HEK293 (cell line): ENCODE data around the gene NTN3.

Experiments
- CTCF ChIA-PET: fragments of 350-600 bp; formaldehyde crosslinking; extraction: SDS; loops from one replicate; lab custom pipeline; 2021; ENCODE audit warnings: antibody characterized with exemption; lab: Yijun Ruan, JAX
- POLR2A ChIA-PET: fragments of 300-600 bp; formaldehyde crosslinking; extraction: SDS; loops from one replicate; lab custom pipeline; 2020; ENCODE audit warnings: antibody characterized with exemption, inconsistent platforms; lab: Yijun Ruan, JAX
- H3K27ac ChIP-seq: fragments of 200-500 bp; sonication (Bioruptor generic); 2 replicates; pipeline ENCODE4 v1.5.1; 2014; ENCODE audit warnings: low read depth, low read length, control low read depth, inconsistent platforms; ENCODE audit errors: extremely low read depth
- H3K36me3 ChIP-seq, 2 experiments: fragments of 200-500 bp in 1 of 2; sonication (Bioruptor generic) in 1 of 2; 1 replicate in 1 of 2; 2 replicates in 1 of 2; pipeline ENCODE4 v1.5.1; 2014 to 2017; ENCODE audit warnings: inconsistent platforms in 2 of 2, low read length in 2 of 2; ENCODE audit not compliant: control insufficient read depth in 2 of 2, insufficient read depth in 1 of 2
- H3K4me1 ChIP-seq: fragments of 200-500 bp; sonication (Bioruptor generic); 2 replicates; pipeline ENCODE4 v1.5.1; 2014; ENCODE audit warnings: mild to moderate bottlenecking, low read length, inconsistent platforms; ENCODE audit not compliant: control insufficient read depth, insufficient read depth
- H3K4me3 ChIP-seq: 2 replicates; pipeline ENCODE4 v1.5.1; 2011; ENCODE audit warnings: low read depth, mild to moderate bottlenecking, control low read depth, low read length, moderate library complexity
- H3K9me3 ChIP-seq: fragments of 200-500 bp; sonication (Bioruptor generic); 2 replicates; pipeline ENCODE4 v1.5.1; 2014; ENCODE audit warnings: low read depth, low read length, inconsistent platforms; ENCODE audit not compliant: control insufficient read depth, insufficient read depth
- EGR2 ChIP-seq: fragments of 450-650 bp; formaldehyde crosslinking; IDR thresholded peaks from 2 replicates; pipeline ENCODE4 v1.5.1; 2016; ENCODE audit warnings: low read depth, missing biosample characterization, missing genetic modification characterization
- GLIS1 ChIP-seq: fragments of 450-650 bp; formaldehyde crosslinking; IDR thresholded peaks from 2 replicates; pipeline ENCODE4 v1.5.1; 2016; ENCODE audit warnings: missing biosample characterization, missing genetic modification characterization
- KLF16 ChIP-seq: fragments of 450-650 bp; formaldehyde crosslinking; IDR thresholded peaks from 2 replicates; pipeline ENCODE4 v1.5.1; 2017; ENCODE audit warnings: missing biosample characterization, missing genetic modification characterization
- KLF9 ChIP-seq: fragments of 450-650 bp; formaldehyde crosslinking; IDR thresholded peaks from 2 replicates; pipeline ENCODE4 v1.5.1; 2016; ENCODE audit warnings: missing biosample characterization, missing genetic modification characterization, low read depth
- PATZ1 ChIP-seq: fragments of 450-650 bp; formaldehyde crosslinking; IDR thresholded peaks from 2 replicates; pipeline ENCODE4 v1.5.1; 2016; ENCODE audit warnings: missing biosample characterization, missing genetic modification characterization
- SCRT2 ChIP-seq: fragments of 450-650 bp; formaldehyde crosslinking; IDR thresholded peaks from 2 replicates; pipeline ENCODE4 v1.5.1; 2016; ENCODE audit warnings: missing biosample characterization, missing genetic modification characterization
- SP2 ChIP-seq: fragments of 450-650 bp; formaldehyde crosslinking; IDR thresholded peaks from 2 replicates; pipeline ENCODE4 v1.5.1; 2016; ENCODE audit warnings: missing biosample characterization, missing genetic modification characterization
- SP3 ChIP-seq: fragments of 450-650 bp; formaldehyde crosslinking; IDR thresholded peaks from 2 replicates; pipeline ENCODE4 v1.5.1; 2016; ENCODE audit warnings: missing biosample characterization, missing genetic modification characterization
- ZBTB1 ChIP-seq: fragments of 450-650 bp; formaldehyde crosslinking; IDR thresholded peaks from 2 replicates; pipeline ENCODE4 v1.5.1; 2016; ENCODE audit warnings: missing biosample characterization, missing genetic modification characterization
- ZBTB17 ChIP-seq: fragments of 450-650 bp; formaldehyde crosslinking; IDR thresholded peaks from 2 replicates; pipeline ENCODE4 v1.5.1; 2016; ENCODE audit warnings: missing biosample characterization, missing genetic modification characterization
- ZBTB20 ChIP-seq: fragments of 450-650 bp; formaldehyde crosslinking; IDR thresholded peaks from 2 replicates; pipeline ENCODE4 v1.5.1; 2016; ENCODE audit warnings: missing biosample characterization, missing genetic modification characterization
- ZFHX2 ChIP-seq: fragments of 450-650 bp; formaldehyde crosslinking; conservative IDR thresholded peaks from 2 replicates; pipeline ENCODE4 v1.5.1; 2016; ENCODE audit warnings: missing biosample characterization, missing genetic modification characterization
- ZFP37 ChIP-seq: fragments of 450-650 bp; formaldehyde crosslinking; IDR thresholded peaks from 2 replicates; pipeline ENCODE4 v1.5.1; 2016; ENCODE audit warnings: missing biosample characterization, missing genetic modification characterization
- ZNF169 ChIP-seq: fragments of 450-650 bp; formaldehyde crosslinking; IDR thresholded peaks from 2 replicates; pipeline ENCODE4 v1.5.1; 2016; ENCODE audit warnings: missing biosample characterization, missing genetic modification characterization
- ZNF23 ChIP-seq: fragments of 450-650 bp; formaldehyde crosslinking; IDR thresholded peaks from 2 replicates; pipeline ENCODE4 v1.5.1; 2016; ENCODE audit warnings: missing biosample characterization, missing genetic modification characterization, borderline replicate concordance
- ZNF280D ChIP-seq: fragments of 450-650 bp; formaldehyde crosslinking; IDR thresholded peaks from 2 replicates; pipeline ENCODE4 v1.5.1; 2016; ENCODE audit warnings: missing biosample characterization, missing genetic modification characterization
- ZNF335 ChIP-seq: fragments of 450-650 bp; formaldehyde crosslinking; conservative IDR thresholded peaks from 2 replicates; pipeline ENCODE4 v1.5.1; 2016; ENCODE audit warnings: missing biosample characterization, missing genetic modification characterization
- ZNF37A ChIP-seq: fragments of 450-650 bp; IDR thresholded peaks from 2 replicates; pipeline ENCODE4 v1.5.1; 2018; ENCODE audit warnings: missing biosample characterization, missing genetic modification characterization
- ZNF76 ChIP-seq: fragments of 450-650 bp; formaldehyde crosslinking; IDR thresholded peaks from 2 replicates; pipeline ENCODE4; 2016; ENCODE audit warnings: low read depth, missing biosample characterization, missing genetic modification characterization, borderline replicate concordance
- ZNF777 ChIP-seq: fragments of 450-650 bp; formaldehyde crosslinking; IDR thresholded peaks from 2 replicates; pipeline ENCODE4 v1.5.1; 2017; ENCODE audit warnings: missing biosample characterization, missing genetic modification characterization, borderline replicate concordance
- ZNF785 ChIP-seq: fragments of 450-650 bp; formaldehyde crosslinking; IDR thresholded peaks from 2 replicates; pipeline ENCODE4 v1.5.1; 2016; ENCODE audit warnings: missing biosample characterization, missing genetic modification characterization
- TF ChIP-seq, protein P1 (sequence below): fragments of 450-650 bp; formaldehyde crosslinking; IDR thresholded peaks from 2 replicates; pipeline ENCODE4 v1.5.1; 2016; ENCODE audit warnings: missing biosample characterization, missing genetic modification characterization
- TF ChIP-seq, protein P2 (sequence below): fragments of 450-650 bp; formaldehyde crosslinking; optimal IDR thresholded peaks from 2 replicates; pipeline ENCODE3; 2016; ENCODE audit warnings: missing biosample characterization, mild to moderate bottlenecking, missing genetic modification characterization
- TF ChIP-seq, protein P3 (sequence below): fragments of 450-650 bp; formaldehyde crosslinking; IDR thresholded peaks from 2 replicates; pipeline ENCODE4; 2016; ENCODE audit warnings: missing biosample characterization, missing genetic modification characterization

NTN3 gene

GRCh38 chr16:2429034-2429770 is 41.9 kb upstream of the NTN3 start, which contains the start of gene CCNF (continued):
- peak; percentile 98 for TF ChIP-seq PATZ1 (tag by site-specific recombination)
- TF ChIP-seq ZFP37 (tag by site-specific recombination), result 0 out of 2 replicates have a peak, but pooled peaks have one; percentile 7
- peak; percentile 9; the same call in 1 of the 2 replicates for TF ChIP-seq ZNF777 (tag by site-specific recombination)
- TF ChIP-seq GLIS1, result peak; percentile 69

GRCh38 chr16:2429771-2430663 is 41.1 kb upstream of the NTN3 start:
- ChIA-PET POLR2A (interaction anchor here (0.5 to 2.3 kb wide), 7 partner anchors 10 to 552 kb away, joined by 3 to 11 read pairs (median 5); partner anchors contain the start of gene ECI1), CTCF (interaction anchor here (0.5 to 1.1 kb wide), 7 partner anchors 10 to 90 kb away, joined by 3 to 8 read pairs (median 3); partner anchors contain the start of gene ABCA3)
- peaks cover 23 to 38% of the 10 kb centered on the region in 2 experiments; a peak in 2 of 3 replicates for H3K36me3 ChIP-seq
- H3K27ac ChIP-seq, result peak overlapping the region; percentile 78; the same call in 1 of the 2 replicates
- peak overlapping the region; percentile 92 for H3K4me3 ChIP-seq
- no peaks in the 10 kb centered on the region for H3K9me3 ChIP-seq
- H3K4me1 ChIP-seq, result no peaks in the 10 kb centered on the region; the same call in 1 of the 2 replicates
- no peak for TF ChIP-seq ZFP37 (tag by site-specific recombination)
- TF ChIP-seq, protein P1, sequence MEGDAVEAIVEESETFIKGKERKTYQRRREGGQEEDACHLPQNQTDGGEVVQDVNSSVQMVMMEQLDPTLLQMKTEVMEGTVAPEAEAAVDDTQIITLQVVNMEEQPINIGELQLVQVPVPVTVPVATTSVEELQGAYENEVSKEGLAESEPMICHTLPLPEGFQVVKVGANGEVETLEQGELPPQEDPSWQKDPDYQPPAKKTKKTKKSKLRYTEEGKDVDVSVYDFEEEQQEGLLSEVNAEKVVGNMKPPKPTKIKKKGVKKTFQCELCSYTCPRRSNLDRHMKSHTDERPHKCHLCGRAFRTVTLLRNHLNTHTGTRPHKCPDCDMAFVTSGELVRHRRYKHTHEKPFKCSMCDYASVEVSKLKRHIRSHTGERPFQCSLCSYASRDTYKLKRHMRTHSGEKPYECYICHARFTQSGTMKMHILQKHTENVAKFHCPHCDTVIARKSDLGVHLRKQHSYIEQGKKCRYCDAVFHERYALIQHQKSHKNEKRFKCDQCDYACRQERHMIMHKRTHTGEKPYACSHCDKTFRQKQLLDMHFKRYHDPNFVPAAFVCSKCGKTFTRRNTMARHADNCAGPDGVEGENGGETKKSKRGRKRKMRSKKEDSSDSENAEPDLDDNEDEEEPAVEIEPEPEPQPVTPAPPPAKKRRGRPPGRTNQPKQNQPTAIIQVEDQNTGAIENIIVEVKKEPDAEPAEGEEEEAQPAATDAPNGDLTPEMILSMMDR (tag by site-specific recombination), result peak; percentile 65
- TF ChIP-seq, protein P2, sequence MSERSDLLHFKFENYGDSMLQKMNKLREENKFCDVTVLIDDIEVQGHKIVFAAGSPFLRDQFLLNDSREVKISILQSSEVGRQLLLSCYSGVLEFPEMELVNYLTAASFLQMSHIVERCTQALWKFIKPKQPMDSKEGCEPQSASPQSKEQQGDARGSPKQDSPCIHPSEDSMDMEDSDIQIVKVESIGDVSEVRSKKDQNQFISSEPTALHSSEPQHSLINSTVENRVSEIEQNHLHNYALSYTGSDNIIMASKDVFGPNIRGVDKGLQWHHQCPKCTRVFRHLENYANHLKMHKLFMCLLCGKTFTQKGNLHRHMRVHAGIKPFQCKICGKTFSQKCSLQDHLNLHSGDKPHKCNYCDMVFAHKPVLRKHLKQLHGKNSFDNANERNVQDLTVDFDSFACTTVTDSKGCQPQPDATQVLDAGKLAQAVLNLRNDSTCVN (tag by site-specific recombination), result peak; percentile 72
- TF ChIP-seq EGR2 (tag by site-specific recombination), result peak; percentile 56; the same call in 1 of the 2 replicates
- peak; percentile 89 for TF ChIP-seq ZBTB17 (tag by site-specific recombination)
- TF ChIP-seq ZNF785, result no peak
- no peak for TF ChIP-seq ZNF37A (tag by site-specific recombination)
- TF ChIP-seq, protein P3, sequence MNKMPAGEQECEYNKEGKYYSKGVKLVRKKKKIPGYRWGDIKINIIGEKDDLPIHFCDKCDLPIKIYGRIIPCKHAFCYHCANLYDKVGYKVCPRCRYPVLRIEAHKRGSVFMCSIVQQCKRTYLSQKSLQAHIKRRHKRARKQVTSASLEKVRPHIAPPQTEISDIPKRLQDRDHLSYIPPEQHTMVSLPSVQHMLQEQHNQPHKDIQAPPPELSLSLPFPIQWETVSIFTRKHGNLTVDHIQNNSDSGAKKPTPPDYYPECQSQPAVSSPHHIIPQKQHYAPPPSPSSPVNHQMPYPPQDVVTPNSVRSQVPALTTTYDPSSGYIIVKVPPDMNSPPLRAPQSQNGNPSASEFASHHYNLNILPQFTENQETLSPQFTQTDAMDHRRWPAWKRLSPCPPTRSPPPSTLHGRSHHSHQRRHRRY, result no peak
- TF ChIP-seq ZFHX2, result peak; percentile 51; the same call in 1 of the 2 replicates
- TF ChIP-seq ZNF335 (tag by site-specific recombination), result peak; percentile 59
- TF ChIP-seq ZNF76 (tag by site-specific recombination), result 0 out of 2 replicates have a peak, but pooled peaks have one; percentile 14
- no peak for TF ChIP-seq ZNF23 (tag by site-specific recombination)
- no peak for TF ChIP-seq ZNF169 (tag by site-specific recombination)
- TF ChIP-seq KLF9, result peak; percentile 65; the same call in 1 of the 2 replicates
- TF ChIP-seq SP2 (tag by site-specific recombination), result peak; percentile 78
- no peak for TF ChIP-seq ZNF280D
- no peak for TF ChIP-seq ZBTB1 (tag by site-specific recombination)
- TF ChIP-seq KLF16 (tag by site-specific recombination), result 0 out of 2 replicates have a peak, but pooled peaks have one; percentile 19
- TF ChIP-seq SP3 (tag by site-specific recombination), result no peak
- peak; percentile 73 for TF ChIP-seq SCRT2 (tag by site-specific recombination)
- TF ChIP-seq ZBTB20 (tag by site-specific recombination), result peak; percentile 64
